Activated CD8-positive, alpha-beta memory T cell treated with anti-CD3 and anti-CD28 coated beads, Interleukin-2, amount 10 ng/mL, durations not matched to agents 7 days and 5 days (primary cell): ENCODE data around the gene STX3. TPM values are rescaled to one million over a fixed set of nuclear protein-coding genes. Genes with fewer than 3 reads are reported as not detected.

Experiments
- total RNA-seq, 2 experiments: library from RNA; stranded (reverse); gene quantifications; one replicate each; pipeline ENCODE4 v1.2.3, GENCODE V29; 2021

Gene STX3
- total RNA-seq, 2 experiments from 2014 or later: 76.1 to 82.2 TPM

Other genes starting within 250 kb of the STX3 start
- not detected for gene OR4D9, start 243.8 kb upstream of the STX3 start, total RNA-seq
- 10 to 100 TPM; 36.6 to 38.0 TPM for gene OSBP, start 139.6 kb upstream of the STX3 start, total RNA-seq
- gene PATL1, start 86.3 kb upstream of the STX3 start, total RNA-seq: 10 to 100 TPM; 56.7 to 62.6 TPM
- gene OR10V1, start 41.5 kb upstream of the STX3 start, total RNA-seq: not detected
- gene MRPL16, start 55.4 kb downstream of the STX3 start, total RNA-seq: 100 to 1,000 TPM in 1 of 2 experiments, 10 to 100 TPM in 1; 76.5 to 102 TPM
- gene CBLIF, start 90.1 kb downstream of the STX3 start, total RNA-seq: not detected
- not detected for gene TCN1, start 111.1 kb downstream of the STX3 start, total RNA-seq
- gene OOSP3, start 123.4 kb downstream of the STX3 start, total RNA-seq: not detected
- gene OOSP1, start 183.1 kb downstream of the STX3 start, total RNA-seq: not detected
- gene OOSP4A, start 208.7 kb downstream of the STX3 start, total RNA-seq: not detected